ENCODE data around the gene CRYZL1. TPM values are rescaled to one million over a fixed set of nuclear protein-coding genes. Genes with fewer than 3 reads are reported as not detected.

Gene CRYZL1
- total RNA-seq, 2 experiments from 2014 or later: 28.6 to 30.5 TPM

DNA sequence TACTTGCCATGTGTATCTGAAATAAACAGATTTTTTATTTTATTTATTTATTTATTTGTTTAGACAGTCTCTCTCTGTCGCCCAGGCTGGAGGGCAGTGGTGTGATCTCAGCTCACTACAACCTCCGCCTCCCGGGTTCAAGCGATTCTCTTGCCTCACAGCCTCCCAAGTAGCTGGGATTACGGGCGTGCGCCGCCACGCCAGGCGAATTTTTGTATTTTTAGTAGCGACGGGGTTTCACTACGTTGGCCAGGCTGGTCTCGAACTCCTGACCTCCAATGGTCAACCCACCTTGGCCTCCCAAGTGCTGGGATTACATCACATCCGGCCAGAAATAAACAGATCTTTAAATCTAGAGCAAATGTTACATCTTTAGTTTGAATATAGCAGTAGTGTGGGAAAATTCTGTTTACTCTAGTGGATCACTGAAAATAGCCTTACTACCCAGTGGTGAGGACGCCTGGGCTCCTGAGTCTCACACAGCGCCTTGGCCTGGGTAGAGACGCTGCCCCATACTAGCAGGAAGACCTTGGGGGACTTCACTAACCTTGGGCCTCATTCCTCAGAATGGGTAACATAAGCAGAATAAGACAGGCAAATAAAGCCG lies 100.3 kb downstream of the CRYZL1 start:
- Histone ChIP-seq H3K27ac (ENCODE audit: low read depth in 1 of 2, low read length in 2 of 2) (peak overlapping the region; percentile 99 to 100), H3K4me1 (ENCODE audit: insufficient read depth, low read length) (peaks cover 11% of the 10 kb centered on the region), H3K36me3 (ENCODE audit: insufficient read depth, low read length) (peaks cover 30% of the 10 kb centered on the region), H3K9me3 (ENCODE audit: control insufficient read depth in 1 of 2, insufficient read depth in 1 of 2, low read length in 2 of 2) (no peaks in the 10 kb centered on the region), H3K27me3 (ENCODE audit: control insufficient read depth in 1 of 2, insufficient read depth in 2 of 2, low read length in 2 of 2) (no peaks in the 10 kb centered on the region), H3K4me3 (ENCODE audit: low read length) (peak overlapping the region; percentile 91)
- no peaks in the 10 kb centered on the region for H3K9me3 Mint-ChIP-seq
- peak in 3 of 14 experiments; percentile 19 to 43 (median 38) for DNase-seq
- intact Hi-C loops (cut with DNase I, micrococcal nuclease): loop anchor here (5.0 kb wide), 3 partner anchors 46 to 1149 kb away; partner anchors contain the start of genes DONSON (in 1 of the 2), SYNJ1 (in 1 of the 2) and URB1 (in 1 of the 2)
- H3K27me3 Mint-ChIP-seq: no peaks in the 10 kb centered on the region
- peaks cover 72% of the 10 kb centered on the region for H3K36me3 Mint-ChIP-seq (ENCODE audit: low read depth)
- ChIA-PET CTCF (interaction anchor here (1.1 to 3.3 kb wide), 4 partner anchors 17 to 65 kb away, joined by 3 to 10 read pairs (median 4); partner anchors contain the start of gene DONSON), POLR2A (interaction anchor here (0.7 to 5.6 kb wide), 18 partner anchors 10 to 813 kb away, joined by 3 to 132 read pairs (median 8); partner anchors contain the start of genes DNAJC28, DONSON, IFNAR1 and SYNJ1)
- no peak for ATAC-seq (ENCODE audit: poor library complexity)
- TF ChIP-seq, protein P1, sequence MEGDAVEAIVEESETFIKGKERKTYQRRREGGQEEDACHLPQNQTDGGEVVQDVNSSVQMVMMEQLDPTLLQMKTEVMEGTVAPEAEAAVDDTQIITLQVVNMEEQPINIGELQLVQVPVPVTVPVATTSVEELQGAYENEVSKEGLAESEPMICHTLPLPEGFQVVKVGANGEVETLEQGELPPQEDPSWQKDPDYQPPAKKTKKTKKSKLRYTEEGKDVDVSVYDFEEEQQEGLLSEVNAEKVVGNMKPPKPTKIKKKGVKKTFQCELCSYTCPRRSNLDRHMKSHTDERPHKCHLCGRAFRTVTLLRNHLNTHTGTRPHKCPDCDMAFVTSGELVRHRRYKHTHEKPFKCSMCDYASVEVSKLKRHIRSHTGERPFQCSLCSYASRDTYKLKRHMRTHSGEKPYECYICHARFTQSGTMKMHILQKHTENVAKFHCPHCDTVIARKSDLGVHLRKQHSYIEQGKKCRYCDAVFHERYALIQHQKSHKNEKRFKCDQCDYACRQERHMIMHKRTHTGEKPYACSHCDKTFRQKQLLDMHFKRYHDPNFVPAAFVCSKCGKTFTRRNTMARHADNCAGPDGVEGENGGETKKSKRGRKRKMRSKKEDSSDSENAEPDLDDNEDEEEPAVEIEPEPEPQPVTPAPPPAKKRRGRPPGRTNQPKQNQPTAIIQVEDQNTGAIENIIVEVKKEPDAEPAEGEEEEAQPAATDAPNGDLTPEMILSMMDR (IDR thresholded peaks at IDR 0.05): no peak
- peaks cover 52% of the 10 kb centered on the region for H3K4me1 Mint-ChIP-seq (ENCODE audit: low read depth)
- peak overlapping the region; percentile 98 for H3K27ac Mint-ChIP-seq
- H3K4me3 Mint-ChIP-seq: peak overlapping the region; percentile 95

DNA sequence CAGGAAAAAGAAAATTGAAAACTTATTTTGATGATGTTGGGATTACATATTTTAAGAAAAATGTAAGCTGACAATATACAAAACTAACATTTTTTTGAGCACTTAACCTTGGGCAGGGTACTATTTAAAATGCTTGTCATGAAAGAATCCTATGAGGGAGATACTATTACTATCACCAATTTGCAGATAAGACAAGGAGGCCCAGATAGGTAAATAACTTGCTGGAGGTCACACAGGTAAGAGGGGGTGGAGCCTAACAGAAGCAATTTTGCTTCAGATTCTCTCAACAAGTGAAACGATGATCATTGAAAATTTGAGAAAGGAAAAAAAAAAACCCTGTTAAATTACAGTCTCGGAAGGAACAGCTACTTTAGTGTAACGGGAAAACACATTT lies 100.8 kb downstream of the CRYZL1 start:
- Histone ChIP-seq H3K9me3 (ENCODE audit: control insufficient read depth in 1 of 2, insufficient read depth in 1 of 2, low read length in 2 of 2) (no peaks in the 10 kb centered on the region), H3K27me3 (ENCODE audit: control insufficient read depth in 1 of 2, insufficient read depth in 2 of 2, low read length in 2 of 2) (no peaks in the 10 kb centered on the region), H3K4me1 (ENCODE audit: insufficient read depth, low read length) (peaks cover 8% of the 10 kb centered on the region), H3K27ac (ENCODE audit: low read depth in 1 of 2, low read length in 2 of 2) (peak overlapping the region in 1 of 2 donors; percentile 100), H3K4me3 (ENCODE audit: low read length) (peak overlapping the region; percentile 91), H3K36me3 (ENCODE audit: insufficient read depth, low read length) (peaks cover 35% of the 10 kb centered on the region)
- CTCF ChIA-PET: interaction anchor here (1.1 to 3.3 kb wide), 4 partner anchors 17 to 65 kb away, joined by 3 to 10 read pairs (median 4); partner anchors contain the start of gene DONSON
- Mint-ChIP-seq H3K27ac (peak overlapping the region; percentile 98), H3K4me3 (peak overlapping the region; percentile 80), H3K4me1 (ENCODE audit: low read depth) (peaks cover 47% of the 10 kb centered on the region), H3K9me3 (no peaks in the 10 kb centered on the region), H3K36me3 (ENCODE audit: low read depth) (peaks cover 69% of the 10 kb centered on the region), H3K27me3 (no peaks in the 10 kb centered on the region)
- TF ChIP-seq, protein P1 (IDR thresholded peaks at IDR 0.05): no peak
- intact Hi-C loops (cut with DNase I, micrococcal nuclease): loop anchor here (5.0 kb wide), 3 partner anchors 47 to 1148 kb away; partner anchors contain the start of genes DONSON (in 1 of the 2), SYNJ1 (in 1 of the 2) and URB1 (in 1 of the 2)
- DNase-seq: no peak
- POLR2A ChIA-PET: interaction anchor here (3.2 to 5.6 kb wide), 3 partner anchors 48 to 60 kb away, joined by 27 to 132 read pairs (median 52); partner anchors contain the start of genes DNAJC28, DONSON and TMEM50B
- no peak for ATAC-seq (ENCODE audit: poor library complexity)

DNA sequence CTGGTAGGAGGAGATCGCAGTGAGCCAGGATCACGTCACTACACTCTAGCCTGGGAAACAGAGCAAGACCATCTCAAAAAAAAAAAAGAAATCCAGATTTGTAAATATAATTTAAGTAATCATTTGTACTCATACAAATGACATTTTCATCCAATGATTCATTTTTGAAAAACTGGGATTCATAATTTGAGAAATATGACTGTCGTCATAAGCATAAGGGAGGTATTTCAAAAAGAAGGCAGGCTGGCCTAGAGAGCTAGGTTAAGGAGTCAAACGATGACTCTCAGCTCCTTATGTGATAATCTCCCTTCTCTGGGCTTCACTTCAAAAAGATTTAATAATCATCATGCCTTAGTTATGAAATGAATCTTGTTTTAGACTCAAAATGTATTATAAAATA lies 101.9 kb downstream of the CRYZL1 start:
- Histone ChIP-seq H3K4me1 (ENCODE audit: insufficient read depth, low read length) (peaks cover 8% of the 10 kb centered on the region), H3K27ac (ENCODE audit: low read depth in 1 of 2, low read length in 2 of 2) (no peak overlapping the region), H3K4me3 (ENCODE audit: low read length) (no peak overlapping the region), H3K27me3 (ENCODE audit: control insufficient read depth in 1 of 2, insufficient read depth in 2 of 2, low read length in 2 of 2) (no peaks in the 10 kb centered on the region), H3K36me3 (ENCODE audit: insufficient read depth, low read length) (peaks cover 46% of the 10 kb centered on the region), H3K9me3 (ENCODE audit: control insufficient read depth in 1 of 2, insufficient read depth in 1 of 2, low read length in 2 of 2) (no peaks in the 10 kb centered on the region)
- no peaks in the 10 kb centered on the region for H3K9me3 Mint-ChIP-seq
- H3K27ac Mint-ChIP-seq: peak overlapping the region; percentile 98
- TF ChIP-seq, protein P1 (IDR thresholded peaks at IDR 0.05): no peak
- H3K4me3 Mint-ChIP-seq: no peak overlapping the region
- intact Hi-C loops (cut with DNase I, micrococcal nuclease): loop anchor here (5.0 kb wide), 3 partner anchors 48 to 1147 kb away; partner anchors contain the start of genes DONSON (in 1 of the 2), SYNJ1 (in 1 of the 2) and URB1 (in 1 of the 2)
- ChIA-PET CTCF (interaction anchor here (1.4 kb wide), 1 partner anchor 32 kb away, joined by 3 read pairs; no protein-coding TSS in a partner anchor), POLR2A (no interaction called here)
- H3K36me3 Mint-ChIP-seq (ENCODE audit: low read depth): peaks cover 76% of the 10 kb centered on the region
- DNase-seq (no peak), ATAC-seq (ENCODE audit: poor library complexity) (no peak)
- H3K4me1 Mint-ChIP-seq (ENCODE audit: low read depth): peaks cover 36% of the 10 kb centered on the region
- no peaks in the 10 kb centered on the region for H3K27me3 Mint-ChIP-seq

Other genes with a start within 250 kb of the CRYZL1 start
- gene IFNGR2, start 238.3 kb downstream of the CRYZL1 start, total RNA-seq: 10 to 100 TPM; 14.6 to 17.7 TPM
- 10 to 100 TPM; 38.4 to 40.3 TPM for gene TMEM50B, start 161.8 kb downstream of the CRYZL1 start, total RNA-seq
- not detected for gene DNAJC28, start 150.0 kb downstream of the CRYZL1 start, total RNA-seq
- gene GART, start 99.6 kb downstream of the CRYZL1 start, total RNA-seq: 10 to 100 TPM; 21.8 to 25.5 TPM
- gene SON, start 98.7 kb downstream of the CRYZL1 start, total RNA-seq: 100 to 1,000 TPM; 420 to 438 TPM
- 10 to 100 TPM; 11.9 to 13.5 TPM for gene DONSON, start 53.1 kb downstream of the CRYZL1 start, total RNA-seq
- gene ITSN1, start 760 bp upstream of the CRYZL1 start, total RNA-seq: 1 to 10 TPM; 2.1 to 3.0 TPM